ENCODE data around the gene OR10AD1.
"Not testable (repeated sequence)": the region's sequence is repeated elsewhere in the genome, so short reads cannot be mapped to it uniquely, and the experiment has no call there.

OR10AD1 gene

GRCh38 chr12:48203192-48203591, at the start of gene OR10AD1:
Gene OR10AD1 (minus strand): TSS chr12:48203292. CDS start chr12:48203292, 0 bp downstream.
- DNase-seq (ENCODE audit: low read depth in 2 of 2), result no peak

- no peak for DNase-seq (ENCODE audit: low read depth in 2 of 2)
These were observed 44.3 kb upstream of the OR10AD1 start for GRCh38 chr12:48247181-48247966.

GRCh38 chr12:48237162-48237561, 34.1 kb upstream of the OR10AD1 start:
- no peak for DNase-seq (ENCODE audit: low read depth in 2 of 2)

GRCh38 chr12:48235796-48236333, 32.8 kb upstream of the OR10AD1 start:
- DNase-seq (ENCODE audit: low read depth in 2 of 2), result no peak

- DNase-seq (ENCODE audit: low read depth in 2 of 2), result not testable (repeated sequence)
These were observed 28.3 kb upstream of the OR10AD1 start for GRCh38 chr12:48231169-48231958.

GRCh38 chr12:48224533-48224932, 21.4 kb upstream of the OR10AD1 start:
- not testable (repeated sequence) for DNase-seq (ENCODE audit: low read depth in 2 of 2)

- DNase-seq (ENCODE audit: low read depth in 2 of 2), result no peak
These were observed 18.6 kb upstream of the OR10AD1 start for GRCh38 chr12:48221645-48222044.

- DNase-seq (ENCODE audit: low read depth in 2 of 2), result no peak
These were observed 17.6 kb upstream of the OR10AD1 start for GRCh38 chr12:48220701-48221100.

- DNase-seq (ENCODE audit: low read depth in 2 of 2), result no peak
These were observed 16.5 kb upstream of the OR10AD1 start for GRCh38 chr12:48219631-48220030.

GRCh38 chr12:48216785-48217184, 13.7 kb upstream of the OR10AD1 start:
- no peak for DNase-seq (ENCODE audit: low read depth in 2 of 2)

GRCh38 chr12:48209495-48209894, 6.4 kb upstream of the OR10AD1 start:
- DNase-seq (ENCODE audit: low read depth in 2 of 2), result not testable (repeated sequence)

- DNase-seq (ENCODE audit: low read depth in 2 of 2), result no peak
These were observed 326 bp downstream of the OR10AD1 start for GRCh38 chr12:48202766-48203165.

- DNase-seq (ENCODE audit: low read depth in 2 of 2), result no peak
These were observed 1.6 kb downstream of the OR10AD1 start for GRCh38 chr12:48201516-48201915.

- no peak for DNase-seq (ENCODE audit: low read depth in 2 of 2)
These were observed 2.0 kb downstream of the OR10AD1 start for GRCh38 chr12:48201091-48201490.

GRCh38 chr12:48199774-48200221, 3.3 kb downstream of the OR10AD1 start:
- no peak for DNase-seq (ENCODE audit: low read depth in 2 of 2)

- DNase-seq (ENCODE audit: low read depth in 2 of 2), result no peak
These were observed 4.1 kb downstream of the OR10AD1 start for GRCh38 chr12:48198985-48199384.

- no peak for DNase-seq (ENCODE audit: low read depth in 2 of 2)
These were observed 4.5 kb downstream of the OR10AD1 start for GRCh38 chr12:48198672-48198971.

GRCh38 chr12:48197971-48198671, 5.0 kb downstream of the OR10AD1 start:
- DNase-seq (ENCODE audit: low read depth in 2 of 2), result peak; percentile 81 to 87

- no peak for DNase-seq (ENCODE audit: low read depth in 2 of 2)
These were observed 5.5 kb downstream of the OR10AD1 start for GRCh38 chr12:48197549-48197970.

GRCh38 chr12:48194799-48195201, 8.3 kb downstream of the OR10AD1 start:
- DNase-seq (ENCODE audit: low read depth in 2 of 2), result no peak

- no peak for DNase-seq (ENCODE audit: low read depth in 2 of 2)
These were observed 9.5 kb downstream of the OR10AD1 start for GRCh38 chr12:48193623-48194022.

GRCh38 chr12:48192861-48193260, 10.2 kb downstream of the OR10AD1 start:
- no peak for DNase-seq (ENCODE audit: low read depth in 2 of 2)

Measured in activated CD4-positive, alpha-beta T cell treated with anti-CD3 and anti-CD28 coated beads for 24 hours (primary cell).